Measurements from ENCODE around the gene CLEC2A. TPM values are rescaled to one million over a fixed set of nuclear protein-coding genes. Genes with fewer than 3 reads are reported as not detected.

The CLEC2A gene
- total and polyA plus RNA-seq, 9 of the 15 experiments (the other 6 are each of a cell fraction or from before 2014, with no cell fraction given) = not detected

DNA sequence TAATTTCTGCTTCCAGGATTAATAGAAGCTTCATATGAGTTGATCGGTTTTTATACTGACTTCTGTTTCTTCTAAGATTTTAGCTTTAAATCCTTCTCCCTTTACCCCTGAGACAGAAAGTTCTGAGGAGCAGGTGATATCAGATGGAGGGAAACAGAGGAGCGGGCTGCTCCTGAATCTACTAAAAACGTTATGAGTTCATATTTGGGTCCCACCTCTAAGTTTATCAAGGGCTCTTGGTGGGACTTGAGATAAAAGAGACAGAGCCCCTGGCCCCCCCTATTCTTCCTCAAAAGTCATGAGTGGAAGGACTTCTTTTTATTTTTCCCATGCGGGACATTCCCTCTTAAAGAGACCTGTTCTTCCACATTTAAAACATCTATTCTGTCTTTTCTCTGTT lies 23.8 kb downstream of the CLEC2A start:
- Histone ChIP-seq H2AFZ (ENCODE audit: low read depth, low read length) (no peak overlapping the region), H3K9ac (ENCODE audit: insufficient read depth in 1 of 2, low read depth in 2 of 2, low read length in 2 of 2) (no peak overlapping the region), H4K20me1 (replicated peaks; ENCODE audit: control insufficient read depth, insufficient read depth, low read length) (no peaks in the 10 kb centered on the region), H3K9me3 (replicated peaks; ENCODE audit: control insufficient read depth, insufficient read depth, low read depth, low read length) (0 out of 2 replicates have a peak, but pooled peaks cover 2% of the 10 kb centered on the region), H3K4me1 (replicated peaks in 1 of 2; ENCODE audit: control insufficient read depth in 2 of 2, insufficient read depth in 2 of 2, low read length in 2 of 2) (no peaks in the 10 kb centered on the region; a peak in 1 of 5 replicates), H3K9me1 (ENCODE audit: control insufficient read depth, insufficient read depth, low read length) (no peaks in the 10 kb centered on the region), H3K4me2 (ENCODE audit: insufficient read depth, low read length) (no peak overlapping the region), H3K4me3 (no peak overlapping the region), H3K27ac (ENCODE audit: extremely low read depth, low read depth, low read length) (no peak overlapping the region), H3K79me2 (ENCODE audit: control insufficient read depth, insufficient read depth, low read length) (no peaks in the 10 kb centered on the region), H3K27me3 (ENCODE audit: control insufficient read depth in 2 of 2, insufficient read depth in 2 of 2, low read length in 2 of 2) (no peaks in the 10 kb centered on the region), H3K36me3 (ENCODE audit: control insufficient read depth, insufficient read depth, low read length) (no peaks in the 10 kb centered on the region)
- intact Hi-C loops (cut with micrococcal nuclease) = loop anchor here (1.0 kb wide), 1 partner anchor 94 kb away; no protein-coding TSS in a partner anchor
- CTCF ChIA-PET (ENCODE audit: low intra/inter-chr PET ratio) = no interaction called here
- POLR2A ChIA-PET = no interaction called here
- no TSS peak for BruUV-seq (replicated peaks)
- 27% methylated on average over 4 of the region's 4 CpGs for WGBS (ENCODE audit: insufficient coverage, low coverage, missing lambda C conversion rate)
- FAIRE-seq (no peak), DNase-seq (ENCODE audit: extremely low read depth in 1 of 4, low spot score in 3 of 4) (no peak), ATAC-seq (no peak)
- in situ Hi-C loops (cut with MboI) = no loop called here
- TF ChIP-seq, protein P1, sequence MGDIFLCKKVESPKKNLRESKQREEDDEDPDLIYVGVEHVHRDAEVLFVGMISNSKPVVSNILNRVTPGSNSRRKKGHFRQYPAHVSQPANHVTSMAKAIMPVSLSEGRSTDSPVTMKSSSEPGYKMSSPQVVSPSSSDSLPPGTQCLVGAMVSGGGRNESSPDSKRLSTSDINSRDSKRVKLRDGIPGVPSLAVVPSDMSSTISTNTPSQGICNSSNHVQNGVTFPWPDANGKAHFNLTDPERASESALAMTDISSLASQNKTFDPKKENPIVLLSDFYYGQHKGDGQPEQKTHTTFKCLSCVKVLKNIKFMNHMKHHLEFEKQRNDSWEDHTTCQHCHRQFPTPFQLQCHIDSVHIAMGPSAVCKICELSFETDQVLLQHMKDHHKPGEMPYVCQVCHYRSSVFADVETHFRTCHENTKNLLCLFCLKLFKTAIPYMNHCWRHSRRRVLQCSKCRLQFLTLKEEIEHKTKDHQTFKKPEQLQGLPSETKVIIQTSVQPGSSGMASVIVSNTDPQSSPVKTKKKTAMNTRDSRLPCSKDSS (IDR thresholded peaks at IDR 0.05; ENCODE audit: low read depth, partially characterized antibody) = no peak
- no peak for TF ChIP-seq SIRT6 (IDR thresholded peaks at IDR 0.05; ENCODE audit: low read depth, low read length)
- TF ChIP-seq, protein P2, sequence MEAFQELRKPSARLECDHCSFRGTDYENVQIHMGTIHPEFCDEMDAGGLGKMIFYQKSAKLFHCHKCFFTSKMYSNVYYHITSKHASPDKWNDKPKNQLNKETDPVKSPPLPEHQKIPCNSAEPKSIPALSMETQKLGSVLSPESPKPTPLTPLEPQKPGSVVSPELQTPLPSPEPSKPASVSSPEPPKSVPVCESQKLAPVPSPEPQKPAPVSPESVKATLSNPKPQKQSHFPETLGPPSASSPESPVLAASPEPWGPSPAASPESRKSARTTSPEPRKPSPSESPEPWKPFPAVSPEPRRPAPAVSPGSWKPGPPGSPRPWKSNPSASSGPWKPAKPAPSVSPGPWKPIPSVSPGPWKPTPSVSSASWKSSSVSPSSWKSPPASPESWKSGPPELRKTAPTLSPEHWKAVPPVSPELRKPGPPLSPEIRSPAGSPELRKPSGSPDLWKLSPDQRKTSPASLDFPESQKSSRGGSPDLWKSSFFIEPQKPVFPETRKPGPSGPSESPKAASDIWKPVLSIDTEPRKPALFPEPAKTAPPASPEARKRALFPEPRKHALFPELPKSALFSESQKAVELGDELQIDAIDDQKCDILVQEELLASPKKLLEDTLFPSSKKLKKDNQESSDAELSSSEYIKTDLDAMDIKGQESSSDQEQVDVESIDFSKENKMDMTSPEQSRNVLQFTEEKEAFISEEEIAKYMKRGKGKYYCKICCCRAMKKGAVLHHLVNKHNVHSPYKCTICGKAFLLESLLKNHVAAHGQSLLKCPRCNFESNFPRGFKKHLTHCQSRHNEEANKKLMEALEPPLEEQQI (IDR thresholded peaks at IDR 0.05) = no peak
- TF ChIP-seq, protein P3, sequence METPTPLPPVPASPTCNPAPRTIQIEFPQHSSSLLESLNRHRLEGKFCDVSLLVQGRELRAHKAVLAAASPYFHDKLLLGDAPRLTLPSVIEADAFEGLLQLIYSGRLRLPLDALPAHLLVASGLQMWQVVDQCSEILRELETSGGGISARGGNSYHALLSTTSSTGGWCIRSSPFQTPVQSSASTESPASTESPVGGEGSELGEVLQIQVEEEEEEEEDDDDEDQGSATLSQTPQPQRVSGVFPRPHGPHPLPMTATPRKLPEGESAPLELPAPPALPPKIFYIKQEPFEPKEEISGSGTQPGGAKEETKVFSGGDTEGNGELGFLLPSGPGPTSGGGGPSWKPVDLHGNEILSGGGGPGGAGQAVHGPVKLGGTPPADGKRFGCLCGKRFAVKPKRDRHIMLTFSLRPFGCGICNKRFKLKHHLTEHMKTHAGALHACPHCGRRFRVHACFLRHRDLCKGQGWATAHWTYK (CRISPR knock-in tag; IDR thresholded peaks at IDR 0.05) = no peak
- TF ChIP-seq PHF20 (IDR thresholded peaks at IDR 0.05; ENCODE audit: partially characterized antibody) = no peak
- no peak for TF ChIP-seq KLF1 (tag; IDR thresholded peaks at IDR 0.05)
- TF ChIP-seq NCOR1 (IDR thresholded peaks at IDR 0.05) = no peak
- no peak for TF ChIP-seq MAZ (CRISPR knock-in tag; conservative IDR thresholded peaks at IDR 0.05 in 1 of 2, IDR thresholded peaks at IDR 0.05 in 1 of 2)
- TF ChIP-seq ZNF175 (CRISPR knock-in tag; IDR thresholded peaks at IDR 0.05; ENCODE audit: low read depth) = no peak
- no peak for TF ChIP-seq CREB1 (IDR thresholded peaks at IDR 0.05)
- no peak for TF ChIP-seq CREB1 (CRISPR knock-in tag; IDR thresholded peaks at IDR 0.05)
- TF ChIP-seq, protein P4, sequence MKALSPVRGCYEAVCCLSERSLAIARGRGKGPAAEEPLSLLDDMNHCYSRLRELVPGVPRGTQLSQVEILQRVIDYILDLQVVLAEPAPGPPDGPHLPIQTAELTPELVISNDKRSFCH (CRISPR knock-in tag; IDR thresholded peaks at IDR 0.05) = no peak
- TF ChIP-seq, protein P4 (tag; IDR thresholded peaks at IDR 0.05) = no peak
- TF ChIP-seq ZNF12 (CRISPR knock-in tag; IDR thresholded peaks at IDR 0.05) = no peak
- no peak for TF ChIP-seq ELF2 (CRISPR knock-in tag; IDR thresholded peaks at IDR 0.05)
- no peak for TF ChIP-seq ESRRA (IDR thresholded peaks at IDR 0.05; ENCODE audit: borderline replicate concordance, low read depth)
- TF ChIP-seq KAT7 (CRISPR knock-in tag; IDR thresholded peaks at IDR 0.05; ENCODE audit: borderline replicate concordance) = no peak
